A204.1 (cell line): ENCODE results near the gene TTC9.

Experiments used
- FAIRE-seq: peaks from 2 replicates; lab custom pipeline; 2012; peaks lifted over from hg19 to GRCh38; lab: Jason Lieb, UNC

The TTC9 gene

DNA sequence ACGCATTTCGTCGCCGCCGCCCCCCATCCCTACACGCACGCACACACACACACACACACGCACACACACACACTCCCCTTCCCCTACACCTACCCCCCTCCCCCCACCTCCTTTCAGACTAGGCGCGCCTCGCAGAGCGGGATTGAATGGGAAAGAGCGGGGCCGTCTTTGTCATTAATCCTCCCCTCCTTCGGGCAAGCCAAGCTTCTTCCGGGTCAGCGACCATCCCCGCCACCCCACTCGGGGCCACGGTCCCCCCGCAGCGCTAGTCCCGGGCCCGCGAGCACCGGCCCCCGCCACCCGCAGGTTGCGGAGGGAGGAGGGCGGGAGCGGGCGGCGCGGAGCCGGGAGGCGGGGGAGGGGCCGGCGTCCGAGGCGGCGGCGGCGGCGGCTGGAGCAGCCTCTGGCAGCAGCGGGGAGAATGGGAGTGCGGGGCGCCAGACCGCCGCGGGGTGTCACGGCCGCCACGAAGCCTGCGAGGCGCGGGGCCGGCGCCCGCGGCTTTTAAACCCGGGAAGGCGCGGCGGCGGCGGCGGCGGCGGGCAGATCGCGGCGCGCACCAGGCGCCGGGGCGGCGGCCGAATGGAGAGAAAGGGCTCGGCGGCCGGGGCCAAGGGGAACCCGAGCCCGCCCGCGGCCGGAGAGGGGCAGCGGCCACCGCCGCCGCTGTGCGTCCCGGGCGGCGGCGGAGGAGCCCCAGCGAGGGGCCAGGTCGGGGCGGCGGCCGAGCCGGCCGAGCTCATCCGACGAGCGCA lies at the start of gene TTC9:
Gene TTC9 (plus strand): TSS at position 369 of the 755 bp plus-strand sequence. CDS start 214 bp downstream, at position 583.
- FAIRE-seq, result no peak

DNA sequence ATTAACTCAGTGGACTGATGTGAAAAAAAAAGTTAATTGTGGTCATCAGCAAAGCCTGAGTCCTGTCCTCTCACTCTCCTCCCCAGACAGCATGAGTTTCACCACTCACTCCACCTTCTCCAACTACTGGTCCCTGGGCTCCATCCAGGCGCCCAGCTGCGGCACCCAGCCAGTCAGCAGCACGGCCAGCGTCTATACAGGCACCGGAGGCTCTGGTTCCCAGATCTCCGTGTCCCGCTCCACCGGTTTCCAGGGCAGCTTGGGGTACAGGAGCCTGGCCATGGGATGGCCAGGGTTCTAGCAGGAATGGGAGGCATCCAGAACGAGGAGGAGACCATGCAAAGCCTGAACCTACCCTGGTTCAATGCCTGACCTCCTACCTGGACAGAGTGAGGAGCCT lies 47.3 kb upstream of the TTC9 start:
- FAIRE-seq, result no peak

DNA sequence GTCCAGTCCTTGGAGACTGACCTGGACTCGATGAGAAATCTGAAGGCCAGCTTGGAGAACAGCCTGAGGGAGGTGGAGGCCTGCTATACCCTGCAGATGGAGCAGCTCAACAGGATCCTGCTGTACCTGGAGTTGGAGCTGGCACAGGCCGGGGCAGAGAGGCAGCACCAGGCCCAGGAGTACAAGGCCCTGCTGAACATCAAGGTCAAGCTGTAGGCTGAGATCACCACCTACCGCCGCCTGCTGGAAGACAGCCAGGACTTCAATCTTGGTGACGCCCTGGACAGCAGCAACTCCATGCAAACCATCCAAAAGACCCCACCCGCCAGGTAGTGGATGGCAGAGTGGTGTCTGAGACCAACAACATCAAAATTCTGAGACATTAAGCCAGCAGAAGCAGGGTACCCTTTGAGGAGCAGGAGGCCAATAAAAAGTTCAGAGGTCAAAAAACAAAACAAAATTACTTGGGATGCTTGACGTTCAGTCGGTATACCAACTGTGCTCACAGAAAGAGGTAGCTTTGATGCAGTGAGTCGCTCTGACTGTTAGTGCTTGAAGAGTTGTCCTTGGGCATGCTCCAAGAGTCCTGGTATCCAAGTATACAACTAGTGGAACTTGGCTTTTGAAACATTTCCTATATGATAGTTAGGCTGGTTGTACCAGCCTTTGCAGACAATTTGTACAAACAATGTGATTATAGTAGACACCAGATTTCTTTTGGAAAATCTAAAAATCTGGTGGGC lies 46.1 kb upstream of the TTC9 start:
- no peak for FAIRE-seq

DNA sequence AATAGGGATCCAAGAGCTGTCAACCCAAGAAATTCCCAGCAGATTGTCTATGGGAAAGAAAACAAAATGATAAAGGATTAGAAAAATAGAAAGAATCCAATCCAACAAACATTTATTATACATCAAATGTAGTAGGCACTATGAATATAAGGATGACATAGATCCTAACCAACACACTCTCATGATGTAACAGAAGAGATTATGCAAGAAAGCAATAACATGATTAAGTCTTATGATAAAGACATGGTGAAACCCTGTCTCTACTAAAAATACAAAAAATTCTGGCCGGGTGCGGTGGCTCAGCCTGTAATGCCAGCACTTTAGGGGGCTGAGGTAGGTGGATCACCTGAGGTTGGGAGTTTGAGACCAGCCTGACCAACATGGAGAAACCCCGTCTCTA lies 44.0 kb upstream of the TTC9 start:
- no peak for FAIRE-seq

DNA sequence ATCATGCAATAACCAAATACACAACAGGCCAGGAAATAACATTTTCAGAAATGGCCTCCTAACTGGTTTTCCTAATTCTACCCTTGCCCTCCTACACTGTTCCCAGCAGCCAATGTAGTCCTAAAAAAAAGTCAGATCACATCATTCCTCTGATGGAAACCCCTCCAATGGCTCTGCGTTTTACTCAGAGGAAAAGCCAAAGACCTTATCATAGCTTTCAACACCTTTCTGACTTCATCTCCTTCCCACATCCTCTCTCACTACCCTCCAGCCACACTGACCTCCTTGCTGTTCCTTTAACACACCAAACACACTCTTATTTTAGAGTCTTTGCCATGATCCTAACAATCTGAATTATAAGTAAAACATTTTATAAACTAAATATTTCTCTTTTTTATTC lies 42.4 kb upstream of the TTC9 start:
- no peak for FAIRE-seq

DNA sequence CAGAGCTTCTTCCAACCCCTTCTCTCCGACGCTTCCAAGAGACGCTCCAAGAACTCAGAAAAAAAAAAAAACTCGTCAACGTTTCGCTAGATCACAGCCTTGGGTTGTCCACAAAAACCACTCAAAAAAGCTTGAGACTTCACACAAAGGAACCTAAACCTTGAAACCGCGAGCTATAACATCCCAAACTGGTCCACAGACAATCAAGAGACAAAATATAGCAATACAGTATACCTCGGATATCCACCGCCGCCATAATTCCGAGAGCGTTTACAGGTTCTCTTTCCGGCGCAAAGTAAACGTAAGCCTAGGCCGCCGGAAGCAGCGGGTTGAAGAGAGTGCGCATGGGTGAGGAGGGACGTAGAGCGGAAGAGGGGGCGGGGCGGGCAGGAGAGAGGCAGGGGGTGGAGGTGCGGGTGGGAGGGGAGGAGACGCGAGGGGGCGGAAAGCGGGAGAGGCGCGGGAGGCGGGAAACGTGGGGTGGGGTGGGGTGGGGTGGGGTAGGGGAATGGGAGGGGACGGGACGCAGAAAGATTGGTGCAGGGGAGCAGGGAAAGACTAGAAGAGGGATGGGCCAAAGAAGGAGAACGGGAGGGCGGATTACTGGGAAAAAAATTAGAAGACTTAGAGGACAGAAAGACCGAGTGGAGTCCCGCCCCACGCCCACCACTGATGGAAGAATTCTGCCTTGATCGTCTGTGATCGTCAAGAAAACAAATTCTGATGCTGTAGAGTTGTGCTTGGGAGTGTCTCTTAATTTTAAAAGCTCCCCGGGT lies 41.1 kb upstream of the TTC9 start, which contains the start of gene MED6:
Gene MED6 (minus strand): TSS at position 274 of the 776 bp plus-strand sequence. CDS start 18 bp downstream, at position 256.
- no peak for FAIRE-seq

DNA sequence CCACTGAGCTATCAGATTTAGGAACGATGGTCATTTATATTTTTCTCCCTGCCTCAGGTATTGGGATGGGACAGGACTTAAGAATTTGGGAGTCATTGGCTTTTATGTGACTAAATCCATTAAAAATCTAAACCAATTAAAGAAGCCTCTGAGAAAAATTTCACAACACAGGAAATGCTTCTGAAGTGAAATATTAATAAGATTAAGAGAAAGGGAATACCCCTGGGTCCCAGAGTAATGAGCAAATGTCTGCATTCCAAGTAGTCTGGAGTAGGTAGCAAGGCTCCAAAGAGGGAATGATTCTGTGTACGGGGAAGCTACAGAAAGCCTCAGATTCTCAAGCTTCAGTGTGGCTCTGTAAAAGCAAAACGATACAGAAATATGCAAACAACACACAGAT lies 40.6 kb upstream of the TTC9 start:
- FAIRE-seq, result no peak

DNA sequence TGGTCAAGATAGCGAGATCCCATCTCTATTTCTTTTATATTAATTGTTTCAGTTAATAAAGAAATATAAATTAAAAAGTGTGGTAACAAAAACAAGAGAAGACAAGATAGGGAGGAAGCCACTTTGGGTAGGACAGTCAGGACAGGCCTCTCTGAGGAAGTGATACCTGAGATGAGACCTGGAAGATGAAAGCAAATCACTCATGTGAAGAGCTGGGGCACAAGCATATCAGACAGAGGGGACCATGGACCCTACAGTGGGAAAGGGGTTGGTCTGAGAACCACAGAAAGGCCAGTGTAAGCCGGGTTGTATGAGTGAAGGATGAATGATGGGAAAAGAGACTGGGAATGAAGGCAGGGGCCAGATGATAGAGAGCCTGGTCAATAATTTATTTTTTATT lies 39.5 kb upstream of the TTC9 start:
- no peak for FAIRE-seq

DNA sequence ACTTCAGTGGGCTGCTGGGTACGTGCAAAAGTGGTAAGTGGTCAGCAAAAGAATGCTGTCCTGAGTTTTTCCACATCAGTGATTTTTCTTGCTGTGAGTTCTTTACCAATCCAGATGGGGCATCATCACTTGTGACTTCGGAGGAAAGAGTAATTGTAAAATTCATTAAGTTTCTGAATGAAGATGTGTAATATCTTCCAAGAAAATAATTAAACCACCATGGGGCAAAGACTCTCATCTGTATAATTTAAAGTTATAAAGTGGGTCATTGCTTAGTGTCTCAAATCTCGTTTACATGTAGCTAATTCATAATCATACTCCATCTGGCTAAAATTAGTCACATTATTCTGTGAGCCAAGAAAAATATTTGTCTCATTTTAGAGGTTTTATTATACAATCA lies 30.5 kb upstream of the TTC9 start:
- FAIRE-seq, result no peak

DNA sequence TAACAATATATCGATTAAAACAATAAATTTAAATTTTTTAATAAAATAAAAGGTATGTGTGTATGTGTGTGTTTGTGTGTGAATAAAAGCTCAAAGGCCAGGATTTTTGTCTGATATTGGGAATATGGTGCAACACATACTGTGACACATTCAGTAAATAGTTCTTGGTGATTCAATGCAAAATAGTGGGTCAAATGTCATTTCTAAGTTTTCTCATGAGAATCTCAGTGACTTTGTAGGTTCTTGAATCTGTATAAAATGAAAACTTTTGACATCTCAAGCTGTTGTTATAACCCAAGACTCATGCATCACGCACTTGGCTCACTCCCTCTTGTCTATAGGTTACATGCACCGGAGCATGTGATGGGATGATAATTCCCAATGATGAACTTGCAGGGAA lies 25.1 kb upstream of the TTC9 start:
- FAIRE-seq, result no peak

DNA sequence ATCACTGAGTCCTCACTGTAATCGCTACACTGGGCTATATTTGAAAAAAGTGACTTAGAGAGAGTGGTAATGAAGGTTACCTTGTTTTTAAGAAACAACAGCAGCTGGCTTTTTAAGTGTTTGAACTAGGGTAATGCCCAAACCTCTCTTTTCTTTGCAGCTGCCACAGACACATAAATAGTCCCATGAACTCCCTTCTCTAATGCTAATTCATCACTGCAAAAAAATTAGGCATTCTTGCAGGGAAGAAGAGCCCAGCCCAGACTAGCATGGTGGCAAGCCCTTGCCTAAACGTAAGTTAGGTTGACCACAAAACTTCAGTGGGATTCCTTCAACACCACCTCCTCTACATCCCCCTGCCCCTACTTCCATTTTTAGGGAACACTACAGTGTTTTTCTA lies 23.4 kb upstream of the TTC9 start:
- no peak for FAIRE-seq

DNA sequence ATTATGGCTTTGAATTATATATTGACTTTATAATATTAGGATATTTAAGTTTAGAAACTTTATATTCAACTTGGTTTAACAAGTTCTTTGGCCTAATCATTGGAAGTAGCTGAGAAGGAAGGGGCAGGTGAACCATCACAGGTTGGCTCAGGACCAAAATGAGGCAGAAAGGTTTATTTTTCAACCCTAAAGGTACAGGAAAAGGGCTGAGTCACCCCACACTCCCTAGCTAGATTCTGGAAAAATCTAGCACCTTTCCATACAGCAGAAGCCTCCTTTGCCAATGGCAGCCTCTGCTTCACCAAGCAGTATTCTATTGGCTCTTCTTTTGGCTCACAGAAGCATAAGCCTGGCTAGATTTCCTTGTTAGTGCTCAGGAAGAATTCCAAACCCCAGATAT lies 22.0 kb upstream of the TTC9 start:
- no peak for FAIRE-seq

DNA sequence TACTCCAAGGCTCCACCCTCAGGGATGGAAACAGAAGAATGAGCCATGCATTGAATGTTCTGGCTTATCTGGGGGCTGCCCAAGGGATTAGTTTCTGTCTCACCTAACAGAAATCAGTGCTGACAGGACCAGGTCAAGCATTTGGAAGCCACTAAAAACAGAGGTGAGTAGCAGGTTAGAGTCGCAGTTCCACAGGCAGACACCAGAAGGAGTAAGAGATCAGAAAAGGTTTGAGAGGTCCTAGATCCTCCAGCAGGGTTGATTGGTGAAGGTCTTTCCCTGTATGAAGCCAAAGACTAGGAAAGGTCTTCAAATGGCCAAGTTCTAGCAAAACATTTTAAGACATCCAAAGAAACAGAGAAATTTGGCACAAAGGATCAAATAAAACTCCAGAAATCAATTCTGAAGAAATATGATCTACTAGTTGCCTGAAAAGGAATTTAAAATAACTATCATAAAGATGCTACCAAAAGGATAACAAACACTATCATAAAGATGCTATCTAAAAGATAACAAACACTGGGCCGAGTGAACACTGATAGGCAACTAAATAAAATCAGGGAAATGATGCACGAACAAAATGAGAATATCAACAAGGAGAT lies 19.5 kb upstream of the TTC9 start:
- FAIRE-seq, result no peak

DNA sequence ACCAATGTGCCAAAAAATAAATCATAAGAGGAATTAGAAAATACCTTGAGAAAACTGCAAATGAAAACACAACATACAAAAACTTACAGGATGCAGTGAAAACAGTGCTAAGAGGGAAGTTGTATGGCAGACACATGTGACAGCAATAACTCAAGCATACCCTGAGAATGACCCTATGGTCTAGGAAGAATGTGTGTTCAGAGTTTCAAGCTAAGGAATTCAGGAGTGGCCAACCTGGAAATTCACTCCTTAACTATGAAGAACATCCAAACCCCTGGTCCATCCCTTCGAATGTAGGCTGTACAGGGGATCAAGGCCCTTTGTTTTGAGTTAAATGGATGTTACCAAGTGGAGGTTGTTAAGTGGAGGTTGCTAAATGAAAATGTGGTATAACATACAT lies 16.7 kb upstream of the TTC9 start:
- no peak for FAIRE-seq

DNA sequence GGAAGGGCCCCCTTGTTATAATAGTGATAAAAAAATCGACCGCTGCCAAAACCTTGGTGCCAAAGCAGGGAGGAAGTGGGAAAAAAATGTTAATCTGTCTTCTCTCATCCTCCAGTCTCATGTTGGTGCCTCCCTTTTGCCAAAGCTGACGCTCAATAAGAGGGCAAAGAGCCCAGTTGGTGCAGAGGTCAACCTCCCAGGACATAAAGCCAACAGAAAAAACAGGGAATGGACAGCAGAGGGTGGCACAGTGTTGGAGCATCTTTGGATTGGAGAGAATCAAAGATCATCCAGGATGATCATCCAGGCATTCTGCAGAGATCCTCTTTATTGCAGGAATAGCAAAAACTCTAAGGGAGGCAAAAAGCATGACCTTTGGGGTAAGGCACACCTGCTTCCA lies 9.8 kb upstream of the TTC9 start:
- no peak for FAIRE-seq

DNA sequence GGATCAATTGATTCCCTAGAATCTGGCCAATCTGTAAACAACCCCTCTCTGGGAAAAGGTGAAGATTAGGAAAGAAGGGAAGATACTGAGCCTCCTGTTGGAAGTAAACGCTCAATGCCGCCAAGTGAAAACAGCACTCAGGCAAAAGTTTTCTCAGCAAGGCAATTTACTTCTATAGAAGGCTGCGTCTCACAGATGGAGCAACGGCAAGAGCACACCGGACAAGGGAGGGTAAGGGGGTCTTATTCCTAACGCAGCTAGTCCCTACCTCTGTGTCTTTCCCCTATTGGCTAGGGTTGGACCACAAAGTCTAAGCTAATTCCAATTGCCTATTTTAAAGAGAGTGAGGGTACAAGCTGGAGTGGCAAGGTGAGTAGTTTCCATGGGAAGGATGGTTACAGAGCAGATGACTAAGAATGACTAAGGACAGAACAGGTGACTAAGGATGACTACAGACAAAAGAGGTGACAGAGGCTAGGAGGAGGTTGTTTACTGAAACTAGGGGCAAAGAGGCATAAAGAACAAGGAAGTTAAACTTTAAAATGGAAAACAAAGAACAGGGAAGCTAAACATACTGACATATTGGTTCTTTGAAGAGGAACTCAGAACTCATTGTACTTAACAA lies 5.6 kb upstream of the TTC9 start:
- FAIRE-seq, result no peak

DNA sequence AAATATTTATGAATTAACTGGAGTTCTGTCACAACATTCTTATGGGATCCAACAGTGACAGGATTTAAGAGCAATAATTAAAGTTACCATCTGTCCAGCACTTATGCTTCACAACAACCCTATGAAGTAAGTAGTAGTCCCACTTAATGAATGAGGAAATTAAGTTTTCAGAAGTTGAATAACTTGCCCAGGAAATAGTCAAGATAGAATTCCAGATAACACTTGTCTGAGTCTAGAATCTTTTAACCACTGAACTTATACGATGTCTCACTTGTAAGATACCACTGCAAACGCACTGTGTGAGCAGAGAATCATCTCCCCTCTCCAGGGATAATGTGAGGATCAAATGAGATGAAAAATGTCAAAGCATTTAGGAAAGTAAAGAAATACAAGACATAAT lies 3.3 kb upstream of the TTC9 start:
- no peak for FAIRE-seq

DNA sequence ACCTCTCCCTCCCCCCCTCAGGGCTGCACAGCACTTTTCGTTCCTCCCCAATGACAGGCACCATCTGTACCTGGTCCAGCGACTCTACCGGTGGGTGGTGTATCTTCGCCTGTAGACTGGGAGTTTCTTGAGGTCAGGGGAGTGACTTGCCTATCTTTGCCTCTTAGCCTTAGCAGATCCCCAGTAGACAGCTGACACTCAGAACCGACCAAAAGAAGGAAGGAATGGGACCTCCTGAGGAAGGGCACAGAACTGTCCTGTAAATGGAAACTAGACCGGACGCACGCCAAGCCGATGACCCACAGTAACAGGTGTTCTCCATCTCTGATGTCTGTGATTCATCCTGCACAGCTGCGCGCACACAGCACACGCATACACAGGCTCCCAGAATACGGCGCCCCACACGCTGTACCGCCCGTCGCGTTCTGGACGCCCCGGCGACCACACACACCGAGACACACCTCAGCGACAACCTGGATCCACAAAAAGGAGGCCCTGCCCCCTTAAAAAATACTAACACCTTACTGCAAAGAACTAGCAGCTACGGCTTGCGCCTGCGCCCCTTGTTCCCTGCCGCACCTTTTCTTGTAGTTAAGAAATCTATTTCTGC lies 673 bp upstream of the TTC9 start:
- FAIRE-seq, result no peak

DNA sequence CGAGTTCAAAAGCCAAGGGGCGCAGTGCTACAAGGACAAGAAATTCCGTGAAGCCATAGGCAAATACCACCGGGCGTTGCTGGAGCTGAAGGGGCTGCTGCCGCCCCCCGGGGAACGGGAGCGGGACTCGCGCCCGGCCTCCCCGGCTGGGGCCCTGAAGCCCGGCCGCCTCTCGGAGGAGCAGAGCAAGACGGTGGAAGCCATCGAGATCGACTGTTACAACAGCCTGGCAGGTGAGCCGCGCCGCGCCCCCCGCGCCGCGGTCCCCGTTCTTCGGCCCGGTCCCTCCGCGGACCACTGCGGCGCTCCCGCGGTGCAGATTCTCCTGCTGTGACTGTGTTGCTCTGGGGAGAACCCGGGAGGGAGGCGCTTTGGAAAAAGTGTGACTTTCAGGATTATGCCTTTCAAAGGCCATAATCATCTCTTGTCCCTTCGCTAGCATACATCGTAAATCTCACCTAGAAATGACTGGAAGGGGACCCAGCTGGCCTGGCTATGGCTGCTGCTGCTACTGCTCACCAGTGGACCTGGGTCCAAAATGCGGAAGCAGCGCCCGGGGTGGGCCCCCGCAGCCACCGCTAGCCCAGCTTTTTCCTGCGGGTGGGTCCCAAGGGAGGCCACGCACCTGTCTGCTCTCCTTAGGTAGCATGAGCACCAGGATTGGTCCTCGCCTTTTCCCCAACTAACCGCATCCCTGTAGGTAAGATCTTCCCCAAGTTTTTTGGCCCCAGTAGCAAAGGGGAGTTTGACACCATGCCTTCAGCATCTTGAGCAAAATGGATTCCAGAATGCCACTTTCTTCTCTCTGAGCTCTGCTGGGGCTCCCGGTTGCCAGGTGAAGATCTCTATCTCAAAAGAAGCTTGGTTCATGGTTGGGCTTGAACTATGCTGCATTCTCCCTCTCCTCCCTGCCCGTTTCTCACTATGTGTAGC lies 853 bp downstream of the TTC9 start:
- no peak for FAIRE-seq

DNA sequence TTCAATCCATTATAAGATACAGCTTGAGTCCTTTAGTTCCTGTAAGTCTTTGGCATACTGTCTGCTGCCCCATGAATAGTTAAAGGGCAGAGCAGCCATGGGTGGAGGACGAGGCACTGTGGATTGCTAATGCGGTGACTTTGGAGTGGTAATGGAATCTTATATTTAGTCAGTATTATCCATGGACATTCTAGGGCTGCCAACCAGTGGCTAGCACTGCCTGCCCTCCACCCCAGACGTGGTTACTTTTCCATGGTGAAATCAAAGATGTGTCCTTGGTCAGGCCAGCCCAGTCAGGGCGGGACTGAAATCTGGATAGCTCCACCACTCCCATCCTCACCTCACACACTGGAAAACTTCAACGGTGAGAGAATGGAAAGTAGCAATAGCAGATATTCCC lies 2.3 kb downstream of the TTC9 start:
- no peak for FAIRE-seq

DNA sequence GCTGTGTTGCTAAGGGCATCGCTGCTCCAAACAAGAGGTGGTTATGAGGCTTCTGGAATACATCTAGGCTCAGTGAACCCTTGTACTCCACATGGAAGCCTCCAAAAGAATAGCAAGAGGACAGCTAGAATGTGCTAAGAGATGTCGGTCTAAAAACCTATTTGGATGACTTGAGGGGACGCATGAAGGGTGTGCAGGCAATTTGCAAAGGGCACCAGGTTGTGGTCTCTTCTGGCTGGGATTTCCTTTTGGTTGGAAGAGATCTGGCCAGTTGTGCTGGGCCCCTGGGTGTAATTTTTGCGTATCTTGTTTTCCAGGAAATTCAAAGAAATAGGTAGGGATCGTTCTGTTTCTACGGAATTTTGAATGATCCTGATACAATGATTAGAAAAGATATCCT lies 4.2 kb downstream of the TTC9 start:
- FAIRE-seq, result no peak
